ENCODE measurements around the gene ATXN7L3.

ATXN7L3 gene

GRCh38 chr17:44200478-44201155 is 933 bp upstream of the ATXN7L3 start:
- Histone ChIP-seq H3K4me1 (ENCODE audit: low read depth, poor library complexity, severe bottlenecking) (peaks cover 32% of the 10 kb centered on the region), H3K27me3 (ENCODE audit: insufficient read depth, low read depth) (no peaks in the 10 kb centered on the region), H3K9ac (peak overlapping the region; percentile 74), H3K79me2 (ENCODE audit: insufficient read depth, low read depth) (peaks cover 20% of the 10 kb centered on the region; the same call in 1 of the 2 replicates), H3K4me3 (IDR thresholded peaks at IDR 0.05; ENCODE audit: insufficient read depth, low read depth, low read length) (peak overlapping the region; percentile 53), H2AFZ (ENCODE audit: low read depth) (peak overlapping the region; percentile 66), H4K20me1 (ENCODE audit: insufficient read depth) (no peaks in the 10 kb centered on the region), H3K36me3 (ENCODE audit: insufficient read depth) (no peaks in the 10 kb centered on the region), H3K4me2 (peak overlapping the region; percentile 43), H3K27ac (peak overlapping the region; percentile 78)
- no peak for TF ChIP-seq CTCF (conservative IDR thresholded peaks at IDR 0.05; ENCODE audit: low read depth, low read length)

GRCh38 chr17:44198721-44199552 is 747 bp downstream of the ATXN7L3 start:
- H4K20me1 ChIP-seq (ENCODE audit: insufficient read depth): no peaks in the 10 kb centered on the region
- peak overlapping the region; percentile 66 for H3K4me2 ChIP-seq
- peak overlapping the region; percentile 3; the same call in 1 of the 2 replicates for H2AFZ ChIP-seq (ENCODE audit: low read depth)
- H3K79me2 ChIP-seq (ENCODE audit: insufficient read depth, low read depth): peaks cover 20% of the 10 kb centered on the region; the same call in 1 of the 2 replicates
- peaks cover 31% of the 10 kb centered on the region for H3K4me1 ChIP-seq (ENCODE audit: low read depth, poor library complexity, severe bottlenecking)
- H3K4me3 ChIP-seq (IDR thresholded peaks at IDR 0.05; ENCODE audit: insufficient read depth, low read depth, low read length): peak overlapping the region; percentile 50
- no peaks in the 10 kb centered on the region; the same call in 1 of the 2 replicates for H3K36me3 ChIP-seq (ENCODE audit: insufficient read depth)
- H3K27ac ChIP-seq: peak overlapping the region; percentile 79
- H3K9ac ChIP-seq: peak overlapping the region; percentile 80
- no peaks in the 10 kb centered on the region for H3K27me3 ChIP-seq (ENCODE audit: insufficient read depth, low read depth)
- TF ChIP-seq CTCF (conservative IDR thresholded peaks at IDR 0.05; ENCODE audit: low read depth, low read length): no peak

- Histone ChIP-seq H3K4me1 (ENCODE audit: low read depth, poor library complexity, severe bottlenecking) (peaks cover 23% of the 10 kb centered on the region), H3K4me2 (peak overlapping the region; percentile 66), H3K79me2 (ENCODE audit: insufficient read depth, low read depth) (peaks cover 20% of the 10 kb centered on the region; the same call in 1 of the 2 replicates), H2AFZ (ENCODE audit: low read depth) (peak overlapping the region; percentile 3; the same call in 1 of the 2 replicates), H3K4me3 (IDR thresholded peaks at IDR 0.05; ENCODE audit: insufficient read depth, low read depth, low read length) (peak overlapping the region; percentile 50), H3K36me3 (ENCODE audit: insufficient read depth) (no peaks in the 10 kb centered on the region; the same call in 1 of the 2 replicates), H3K9ac (peak overlapping the region; percentile 80), H3K27ac (peak overlapping the region; percentile 79), H4K20me1 (ENCODE audit: insufficient read depth) (no peaks in the 10 kb centered on the region), H3K27me3 (ENCODE audit: insufficient read depth, low read depth) (no peaks in the 10 kb centered on the region)
- TF ChIP-seq CTCF (conservative IDR thresholded peaks at IDR 0.05; ENCODE audit: low read depth, low read length): no peak
Observed at GRCh38 chr17:44197980-44198720, 1.5 kb downstream of the ATXN7L3 start.

GRCh38 chr17:44197107-44197506 is 2.6 kb downstream of the ATXN7L3 start:
- peaks cover 20% of the 10 kb centered on the region; the same call in 1 of the 2 replicates for H3K79me2 ChIP-seq (ENCODE audit: insufficient read depth, low read depth)
- H3K4me1 ChIP-seq (ENCODE audit: low read depth, poor library complexity, severe bottlenecking): peaks cover 18% of the 10 kb centered on the region
- no peaks in the 10 kb centered on the region for H3K27me3 ChIP-seq (ENCODE audit: insufficient read depth, low read depth)
- H2AFZ ChIP-seq (ENCODE audit: low read depth): no peak overlapping the region
- no peak overlapping the region for H3K9ac ChIP-seq
- no peak for TF ChIP-seq CTCF (conservative IDR thresholded peaks at IDR 0.05; ENCODE audit: low read depth, low read length)
- H3K36me3 ChIP-seq (ENCODE audit: insufficient read depth): no peaks in the 10 kb centered on the region; the same call in 1 of the 2 replicates
- H4K20me1 ChIP-seq (ENCODE audit: insufficient read depth): no peaks in the 10 kb centered on the region
- H3K4me2 ChIP-seq: no peak overlapping the region; the same call in 1 of the 2 replicates
- H3K27ac ChIP-seq: no peak overlapping the region
- no peak overlapping the region for H3K4me3 ChIP-seq (IDR thresholded peaks at IDR 0.05; ENCODE audit: insufficient read depth, low read depth, low read length)

All from KMS-11 (cell line).